CD4-positive, alpha-beta T cell treated with Interleukin-4 for 1 hour (primary cell): ENCODE results near the gene SRGAP3.

Source experiments
- DNase-seq, 2 donors: peaks; one replicate each; pipeline ENCODE4 v3.0.0-alpha.2; 2020 to 2022

SRGAP3 gene

DNA sequence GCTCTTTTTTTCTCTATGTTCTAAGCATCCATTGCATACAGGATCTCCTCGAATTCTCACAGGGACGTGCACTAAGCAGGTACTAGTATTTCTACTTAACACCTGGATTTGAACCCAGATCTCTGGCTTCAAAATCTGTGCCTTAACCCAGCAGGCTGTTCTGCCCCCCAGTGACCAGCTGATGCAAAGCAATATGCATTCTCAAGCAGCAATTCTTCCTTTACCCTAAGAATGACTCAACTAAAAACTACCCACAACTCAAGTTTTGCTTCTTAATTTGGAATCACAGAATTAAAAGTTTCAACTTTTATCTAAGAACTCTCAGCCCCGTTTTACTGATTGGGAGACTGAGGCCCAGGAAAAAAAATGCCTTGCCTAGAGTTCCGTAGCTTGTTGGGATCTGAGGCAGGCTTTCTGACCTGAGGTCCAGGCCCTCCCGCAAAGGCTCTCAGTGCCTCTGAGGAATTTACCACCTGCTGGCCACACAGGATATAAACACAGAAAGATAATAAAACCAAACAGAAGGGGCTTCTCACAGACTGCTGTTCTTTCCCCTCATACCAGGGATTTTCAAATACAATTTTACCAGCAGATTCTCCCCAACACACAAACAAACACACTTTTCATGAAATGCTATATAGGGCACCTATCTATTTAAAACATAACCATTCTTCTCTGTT is 170.7 kb downstream of the SRGAP3 start:
- no peak for DNase-seq

- DNase-seq, result no peak
Observed at GRCh38 chr3:9077029-9077428, 172.4 kb downstream of the SRGAP3 start.

- DNase-seq, result no peak
Observed at GRCh38 chr3:9075762-9076161, 173.7 kb downstream of the SRGAP3 start.

GRCh38 chr3:9074079-9074478 is 175.4 kb downstream of the SRGAP3 start:
- no peak for DNase-seq

- DNase-seq, result no peak
Observed at GRCh38 chr3:9072667-9073009, 176.8 kb downstream of the SRGAP3 start.

GRCh38 chr3:9071936-9072666 is 177.3 kb downstream of the SRGAP3 start:
- no peak for DNase-seq

GRCh38 chr3:9070961-9071360 is 178.5 kb downstream of the SRGAP3 start:
- no peak for DNase-seq

GRCh38 chr3:9069971-9070370 is 179.5 kb downstream of the SRGAP3 start:
- DNase-seq, result no peak

GRCh38 chr3:9068051-9068450 is 181.4 kb downstream of the SRGAP3 start:
- DNase-seq, result no peak

GRCh38 chr3:9067352-9067975 is 182.0 kb downstream of the SRGAP3 start:
- DNase-seq, result peak in 1 of 2 donors; percentile 21

GRCh38 chr3:9066775-9067174 is 182.7 kb downstream of the SRGAP3 start:
- DNase-seq, result no peak

DNA sequence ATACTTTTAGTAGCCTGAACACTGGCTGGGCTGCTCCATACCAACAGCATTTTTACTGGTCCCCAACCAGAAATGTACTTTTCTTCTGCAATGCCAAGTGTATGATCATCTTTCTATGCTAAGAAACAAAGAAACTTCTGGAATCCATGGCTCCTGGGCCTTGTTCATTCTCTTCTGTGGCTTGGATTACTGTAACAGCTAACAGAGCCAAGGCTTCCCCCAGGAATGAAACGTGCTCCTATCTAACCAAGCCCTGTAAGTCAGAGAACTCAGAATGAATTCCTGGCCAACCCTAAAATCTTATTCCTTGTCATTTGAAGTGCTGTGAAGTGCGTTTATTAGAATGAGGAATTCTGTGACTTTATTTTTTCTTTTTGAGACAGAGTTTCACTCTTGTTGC is 183.3 kb downstream of the SRGAP3 start:
- DNase-seq, result no peak

DNA sequence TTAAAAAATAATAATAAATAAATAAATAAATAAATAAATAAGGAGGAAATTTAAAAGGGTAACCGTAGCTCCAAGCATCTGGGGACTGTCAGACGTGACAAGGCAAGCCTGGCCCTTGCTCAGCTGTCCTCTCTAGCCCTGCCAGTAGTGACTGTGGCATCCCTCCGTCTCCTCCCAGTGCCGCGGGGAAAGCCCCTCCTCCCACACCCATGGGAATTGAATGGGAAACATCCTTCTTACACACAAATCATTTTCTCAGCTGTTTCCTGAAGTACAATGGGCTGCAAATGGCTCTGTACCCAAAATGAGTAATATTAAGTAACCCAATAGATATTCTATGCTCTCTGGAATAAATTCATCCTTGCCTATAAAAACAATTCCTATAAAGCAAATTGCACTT is 184.6 kb downstream of the SRGAP3 start:
- no peak for DNase-seq

DNA sequence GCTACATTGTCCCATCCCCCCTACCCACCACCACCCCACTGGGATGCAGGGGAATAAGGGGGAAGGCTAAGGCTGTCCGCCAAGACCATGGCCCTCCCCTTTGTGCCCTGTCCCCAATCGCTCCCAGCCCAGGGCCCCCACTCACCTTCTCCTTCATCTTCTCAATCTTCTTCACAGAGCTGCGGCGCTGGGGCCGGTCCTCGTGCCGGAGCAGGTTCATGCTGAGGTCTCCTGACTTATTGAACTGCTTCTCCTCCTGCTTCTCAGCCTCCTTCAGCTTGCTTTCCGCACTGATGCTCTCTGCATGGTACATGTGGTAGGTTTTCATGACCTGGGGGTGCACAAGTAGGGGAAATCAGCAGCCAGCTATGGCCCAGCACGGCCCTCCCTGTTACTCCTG is 185.2 kb downstream of the SRGAP3 start:
- no peak for DNase-seq

DNA sequence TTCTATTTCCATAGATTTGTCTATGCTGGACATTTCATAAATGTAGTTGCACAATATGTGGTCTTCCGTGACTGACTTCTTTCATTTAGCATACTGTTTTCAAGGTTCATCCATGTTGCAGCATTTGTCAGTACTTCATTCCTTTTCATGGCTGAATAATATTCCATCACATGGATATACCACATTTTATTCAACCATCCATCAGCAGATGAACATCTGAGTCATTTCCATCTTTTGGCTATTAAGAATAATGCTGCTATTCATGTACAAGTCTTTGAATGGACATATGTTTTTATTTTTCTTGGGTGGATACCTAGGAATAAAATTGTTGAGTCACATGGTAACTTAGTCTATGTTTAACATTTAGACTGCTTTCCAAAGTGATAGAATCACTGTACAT is 186.9 kb downstream of the SRGAP3 start:
- DNase-seq, result no peak

DNA sequence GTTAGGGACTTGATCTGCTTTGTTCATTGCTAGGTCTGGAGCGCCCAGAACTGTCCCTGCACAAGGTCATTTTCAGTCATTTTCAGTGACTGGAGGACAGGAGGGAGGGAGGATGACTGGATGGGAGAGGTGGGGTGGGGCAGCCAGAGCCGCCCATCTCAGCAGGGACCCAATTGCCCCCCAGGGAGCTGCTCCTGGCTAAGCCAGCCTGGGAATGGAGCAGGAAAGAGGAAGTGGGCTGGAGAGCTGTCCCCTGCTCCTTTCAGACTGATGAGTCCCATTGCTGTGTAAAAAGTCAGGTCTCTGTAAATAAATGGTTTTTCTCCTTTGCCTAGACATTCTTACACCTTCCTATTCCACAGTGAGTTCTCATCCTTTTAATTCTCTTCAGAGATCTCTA is 187.8 kb downstream of the SRGAP3 start:
- DNase-seq, result no peak

- DNase-seq, result no peak
Observed at GRCh38 chr3:9059489-9060400, 189.7 kb downstream of the SRGAP3 start.

GRCh38 chr3:9056581-9056980 is 192.9 kb downstream of the SRGAP3 start:
- DNase-seq, result no peak

DNA sequence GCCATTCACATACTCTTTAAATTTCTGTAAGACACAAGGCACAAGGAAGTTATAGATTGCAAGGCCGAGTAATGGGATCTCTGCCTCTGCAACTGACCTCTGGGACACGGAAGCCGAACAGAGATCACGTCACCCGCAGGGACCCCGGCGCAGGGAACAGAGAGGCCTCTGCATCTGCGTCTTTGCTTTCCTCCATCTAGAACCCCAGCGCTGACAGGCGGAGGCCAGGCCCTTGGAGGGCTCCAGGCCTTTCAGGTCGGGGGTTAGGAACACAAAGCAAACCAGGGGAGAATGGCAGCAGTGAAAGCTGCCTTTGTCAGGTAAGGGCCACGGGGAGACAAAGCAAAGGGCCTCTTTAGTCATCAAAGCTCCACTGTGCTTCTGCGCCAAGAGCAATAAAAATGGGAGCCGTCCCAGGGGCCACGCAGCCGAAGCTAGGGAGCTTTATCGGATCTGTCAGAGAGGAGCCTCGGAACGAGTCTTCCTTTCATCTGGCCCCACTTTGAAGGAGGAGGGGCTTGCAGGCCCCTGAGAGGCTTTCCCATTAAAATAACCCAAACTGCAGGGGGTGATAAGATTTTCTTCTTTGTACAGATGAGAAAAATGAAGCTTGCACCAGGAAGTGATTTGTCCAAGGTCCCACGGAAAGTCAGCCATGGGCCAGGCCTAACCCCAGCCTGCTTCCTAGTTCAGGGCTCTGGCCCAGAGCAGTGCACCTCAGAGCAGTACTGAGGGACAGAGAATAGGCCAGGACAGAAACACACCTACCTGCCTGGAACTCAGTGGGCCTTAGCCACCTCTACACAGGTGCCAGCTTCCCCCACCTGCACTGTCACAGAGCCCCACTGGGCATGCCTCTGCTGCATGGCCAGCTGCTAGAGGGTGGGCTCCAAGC is 201.7 kb downstream of the SRGAP3 start:
- DNase-seq, result no peak

DNA sequence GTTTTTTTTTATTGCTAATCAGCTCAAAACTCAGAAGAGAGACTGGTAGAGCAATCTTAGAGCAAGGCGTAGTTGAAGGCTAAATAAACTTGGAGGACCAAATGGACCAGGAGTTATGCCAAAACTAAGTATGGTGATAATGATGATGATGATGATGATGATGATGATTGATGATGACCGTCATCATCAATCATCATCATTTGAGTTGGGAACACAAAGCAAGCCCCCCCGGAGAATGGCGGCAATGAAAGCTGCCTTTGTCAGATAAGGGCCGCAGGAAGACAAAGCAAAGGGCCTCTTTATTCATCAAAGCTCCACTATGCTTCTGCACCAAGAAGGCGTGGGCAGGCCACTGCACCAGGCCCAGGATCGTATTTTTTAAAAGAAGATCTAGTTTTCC is 204.1 kb downstream of the SRGAP3 start:
- DNase-seq, result no peak

- DNase-seq, result no peak
Observed at GRCh38 chr3:9043063-9043462, 206.4 kb downstream of the SRGAP3 start.

GRCh38 chr3:9041626-9042025 is 207.8 kb downstream of the SRGAP3 start:
- no peak for DNase-seq
